GM18508 (cell line): Measurements from ENCODE around the gene TMEM242.

Experiments used
- ATAC-seq: cut with Tn5 transposase; IDR thresholded peaks from one replicate; pipeline ENCODE4 v1.9.1; 2021; ENCODE audit warnings: moderate number of reproducible peaks; ENCODE audit not compliant: insufficient read depth, unreplicated experiment

The TMEM242 gene

DNA sequence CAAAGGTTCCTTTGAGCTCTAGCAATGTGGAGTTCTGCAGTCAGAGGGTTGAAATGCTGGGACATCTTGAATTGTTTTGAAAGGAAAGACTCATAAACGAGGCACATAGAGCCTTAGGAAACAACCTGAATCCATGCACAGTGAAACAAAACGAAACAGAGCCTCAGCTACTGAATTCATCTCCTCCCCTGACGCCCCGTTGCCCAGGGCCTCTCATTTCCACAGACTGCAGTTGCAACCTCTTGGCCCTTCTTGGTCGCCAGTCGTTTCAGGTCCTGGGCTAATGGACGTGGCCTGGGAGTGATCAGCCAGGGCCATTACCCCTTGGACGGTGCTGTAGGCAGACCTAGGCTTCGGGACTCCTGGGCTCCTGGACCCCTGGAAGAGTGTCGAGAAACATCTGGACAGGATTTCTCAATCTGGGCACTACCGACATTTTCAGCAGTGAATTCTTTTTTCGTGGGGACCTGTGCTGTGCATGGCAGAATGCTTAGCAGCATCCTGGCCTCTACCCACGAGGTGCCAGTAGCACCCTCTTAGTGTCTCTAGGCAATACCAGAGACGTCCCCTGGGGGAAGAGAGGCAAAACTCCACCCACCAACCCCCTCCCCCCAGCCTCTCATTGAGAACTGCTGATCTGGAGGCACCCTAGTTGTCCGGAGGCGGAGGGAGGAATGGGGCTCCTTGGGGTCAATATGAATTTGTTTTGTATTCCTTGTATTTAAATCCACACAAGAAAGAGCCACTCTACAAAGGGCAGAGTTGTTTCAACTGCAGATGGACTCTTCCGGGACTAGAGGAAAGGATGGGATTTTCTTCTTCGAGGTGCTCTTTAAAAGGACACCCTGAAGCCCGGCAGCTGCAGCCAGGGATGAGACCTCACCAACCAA is 50.2 kb downstream of the TMEM242 start:
- no peak for ATAC-seq

DNA sequence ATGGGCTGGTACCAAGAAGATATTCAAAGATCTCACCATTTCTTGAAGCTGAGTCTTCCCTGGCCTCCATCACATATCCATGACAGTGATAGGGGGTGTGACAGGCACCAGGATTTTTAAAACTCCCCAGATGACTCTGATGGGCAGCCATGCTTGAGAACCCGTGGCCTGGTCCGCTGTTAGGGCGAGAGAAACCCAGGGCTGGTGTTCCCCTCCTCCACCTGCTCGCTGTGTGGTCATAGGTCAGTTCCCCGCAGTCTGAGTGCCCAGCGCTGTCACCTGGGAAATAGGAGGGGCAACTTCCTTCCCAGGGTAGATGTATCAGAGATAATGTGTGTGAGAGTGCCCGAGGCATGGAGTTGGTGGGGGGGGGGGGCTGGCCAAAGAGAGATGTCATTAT is 50.9 kb downstream of the TMEM242 start:
- no peak for ATAC-seq

DNA sequence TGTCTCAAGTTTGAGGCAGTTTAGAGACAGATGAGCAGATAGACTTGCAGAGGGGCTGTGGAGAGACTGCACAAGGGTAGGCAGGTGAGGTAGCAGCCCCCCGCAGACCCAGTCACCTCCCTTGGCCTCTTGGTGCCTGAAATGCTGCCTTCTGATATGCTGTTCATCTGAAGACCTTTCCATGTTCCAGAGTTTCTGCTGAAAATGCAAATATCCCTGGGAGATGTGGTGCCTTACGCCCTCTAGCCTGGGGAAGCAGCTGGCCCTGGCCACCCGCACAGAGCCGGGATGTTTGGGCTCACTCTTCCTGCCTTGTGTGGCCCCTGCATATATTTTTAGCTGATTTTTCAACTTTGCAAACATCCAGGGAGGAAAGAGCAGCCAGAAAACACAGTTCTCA is 51.4 kb downstream of the TMEM242 start:
- ATAC-seq, result no peak

DNA sequence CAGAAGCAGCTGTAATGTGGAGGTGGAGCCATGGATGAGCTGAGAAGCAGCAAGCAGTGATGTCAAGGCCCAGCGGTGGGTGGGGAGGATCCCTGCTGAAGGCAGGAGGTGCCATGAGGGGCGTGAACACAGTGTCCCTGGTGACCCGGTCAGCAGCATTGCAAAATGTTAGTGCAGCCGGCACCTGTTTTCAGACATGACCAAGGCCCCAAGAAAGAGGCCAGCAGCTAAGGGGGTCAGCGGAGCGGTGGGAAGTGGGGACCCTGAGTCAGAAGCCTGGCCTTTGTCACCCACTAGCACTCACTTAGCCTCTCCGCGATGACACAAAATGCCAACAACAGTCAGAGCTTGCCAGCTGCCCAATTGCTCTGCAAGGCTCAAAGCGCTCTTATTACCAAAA is 51.9 kb downstream of the TMEM242 start:
- ATAC-seq, result no peak

- no peak for ATAC-seq
These were observed 52.4 kb downstream of the TMEM242 start for GRCh38 chr6:157270916-157271315.

- no peak for ATAC-seq
These were observed 53.0 kb downstream of the TMEM242 start for GRCh38 chr6:157270308-157270707.

- ATAC-seq, result no peak
These were observed 54.0 kb downstream of the TMEM242 start for GRCh38 chr6:157269261-157269794.

GRCh38 chr6:157268835-157269234 is 54.5 kb downstream of the TMEM242 start:
- no peak for ATAC-seq

DNA sequence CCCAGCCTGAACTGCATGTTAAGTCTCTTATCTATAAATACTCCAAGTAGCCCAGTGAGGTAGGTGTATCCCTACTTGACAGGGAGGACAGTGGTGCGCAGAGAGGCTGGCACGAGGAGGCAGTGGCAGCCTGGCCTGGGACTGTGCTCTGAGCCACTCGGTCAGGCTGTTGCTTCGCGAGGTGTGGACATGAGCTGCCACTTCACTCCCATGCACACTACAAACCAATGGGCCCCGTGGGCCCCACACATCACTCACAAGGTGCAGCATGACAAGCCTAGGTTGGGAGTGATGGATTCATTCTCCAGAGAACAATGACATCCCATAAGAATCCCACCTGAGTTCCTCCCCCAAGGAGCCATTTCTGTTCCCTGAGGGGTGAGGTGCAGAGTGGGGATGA is 54.9 kb downstream of the TMEM242 start:
- no peak for ATAC-seq

DNA sequence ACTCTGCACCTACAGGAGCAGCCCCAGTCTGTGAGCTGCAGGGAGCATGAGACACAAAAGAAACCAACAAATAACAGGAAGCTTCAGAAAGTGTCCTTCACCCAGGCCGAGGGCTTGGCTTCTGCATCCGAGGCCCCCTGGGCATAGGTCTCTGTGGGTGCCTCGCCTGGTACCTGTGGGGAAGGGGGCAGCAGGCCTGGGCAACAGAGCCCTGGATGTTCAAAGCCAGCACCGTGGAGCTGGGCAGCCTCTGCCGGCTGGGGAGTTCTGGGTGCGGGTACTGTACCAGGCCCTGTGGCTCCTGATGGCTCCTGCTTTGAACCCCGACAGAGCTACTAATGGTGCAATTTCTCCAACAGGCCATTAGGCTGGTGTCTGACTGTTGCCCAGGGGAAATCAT is 55.7 kb downstream of the TMEM242 start:
- ATAC-seq, result no peak

- ATAC-seq, result no peak
These were observed 56.2 kb downstream of the TMEM242 start for GRCh38 chr6:157267109-157267611.

- ATAC-seq, result no peak
These were observed 56.8 kb downstream of the TMEM242 start for GRCh38 chr6:157266274-157267101.

DNA sequence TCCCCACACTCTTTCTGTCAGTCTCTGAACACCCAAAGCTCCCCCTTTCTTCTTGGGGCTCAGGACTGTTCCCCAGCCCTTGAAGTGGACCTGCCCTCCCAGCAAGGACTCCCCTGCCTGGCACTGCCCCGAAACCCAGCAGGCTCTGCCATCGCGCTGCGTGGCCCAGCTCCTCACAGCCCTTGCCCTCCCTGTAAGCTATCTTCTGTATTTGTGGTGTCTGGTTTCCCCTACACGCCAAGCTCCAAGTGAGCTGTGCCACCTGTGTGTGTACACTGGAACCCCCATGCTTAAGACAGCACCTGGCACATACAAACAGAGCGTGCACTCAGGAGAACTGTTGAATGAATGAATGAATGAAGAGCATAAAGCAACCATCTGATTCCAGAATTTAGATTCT is 57.7 kb downstream of the TMEM242 start:
- ATAC-seq, result no peak

GRCh38 chr6:157265186-157265585 is 58.1 kb downstream of the TMEM242 start:
- no peak for ATAC-seq

DNA sequence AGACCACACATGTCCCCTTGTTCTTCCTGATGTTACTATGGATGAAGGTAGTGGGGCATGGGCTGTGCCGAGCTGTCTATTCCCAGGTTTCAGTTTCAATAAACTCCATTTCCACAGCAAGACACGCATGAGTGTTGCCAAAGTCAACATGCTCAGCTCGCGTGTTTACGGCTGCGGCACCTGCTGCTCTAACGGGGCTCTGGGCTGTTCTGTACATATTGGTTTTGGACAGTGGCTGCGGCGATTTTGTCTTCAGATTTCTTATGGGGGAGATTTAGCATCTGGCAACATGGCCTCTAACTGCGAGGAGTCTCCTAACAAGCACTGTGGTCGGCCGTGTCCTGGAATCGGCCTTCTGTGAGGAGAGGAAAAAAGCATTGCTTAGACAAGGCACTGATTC is 58.6 kb downstream of the TMEM242 start:
- ATAC-seq, result no peak

DNA sequence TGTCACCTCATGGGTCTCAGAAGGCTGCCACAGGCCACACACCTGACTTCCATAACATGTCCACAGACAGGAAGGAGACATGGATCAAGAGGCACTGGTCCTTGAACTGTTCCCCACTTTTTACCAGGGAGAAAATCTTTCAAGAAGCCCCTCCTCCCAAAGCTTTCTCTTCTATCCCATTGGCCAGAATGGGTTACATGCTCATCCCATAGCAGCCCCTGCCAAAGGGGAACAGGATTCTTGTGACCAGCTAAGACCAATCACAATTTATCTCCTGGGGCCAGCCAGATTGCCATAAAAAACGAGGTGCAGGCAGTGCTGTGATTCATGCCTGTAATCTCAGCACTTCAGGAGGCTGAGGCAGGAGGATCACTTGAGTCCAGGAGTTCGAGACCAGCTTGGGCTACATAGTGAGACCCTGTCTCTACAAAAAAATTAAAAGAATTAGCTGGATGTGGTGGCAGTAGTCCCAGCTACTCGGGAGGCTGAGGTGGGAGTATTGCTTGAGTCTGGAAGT is 59.4 kb downstream of the TMEM242 start:
- no peak for ATAC-seq

DNA sequence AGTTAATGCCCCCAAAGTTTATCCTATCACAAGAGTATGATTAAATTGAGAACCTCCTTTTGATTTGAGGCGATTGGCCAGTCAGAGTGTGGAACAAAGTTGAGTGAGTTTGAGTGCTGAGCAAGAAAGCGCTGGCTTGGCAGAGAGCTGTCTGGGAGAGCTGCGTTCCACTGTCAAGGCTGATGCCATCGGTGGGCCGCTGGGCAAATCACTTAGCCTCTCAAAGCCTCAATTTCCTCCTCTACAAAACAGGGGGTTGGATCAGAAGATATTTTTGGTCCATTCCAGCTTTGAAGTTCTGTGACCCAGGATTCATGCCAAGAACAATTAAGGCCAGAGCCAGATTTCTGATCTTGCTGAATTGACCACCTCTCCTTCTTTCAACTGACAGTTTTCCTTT is 60.2 kb downstream of the TMEM242 start:
- no peak for ATAC-seq

DNA sequence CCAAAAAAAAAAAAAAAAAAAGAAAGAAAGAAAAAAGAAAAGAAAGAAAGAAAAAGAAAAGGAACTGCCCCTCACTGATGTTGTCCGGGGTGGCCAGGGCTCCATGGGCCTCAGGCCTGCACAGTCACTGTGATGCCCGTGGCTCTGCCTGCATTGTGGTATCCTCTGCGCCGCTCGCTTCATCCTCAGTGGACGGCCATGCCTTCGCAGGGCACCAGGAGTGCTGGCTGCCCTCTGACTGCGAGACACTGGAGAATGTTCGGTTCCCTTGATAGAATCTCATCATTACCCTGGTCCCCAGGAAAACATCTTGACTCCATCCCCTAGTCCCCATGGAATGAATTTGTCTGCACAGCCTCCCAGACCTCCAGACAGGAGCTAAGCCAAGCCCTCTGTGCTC is 61.7 kb downstream of the TMEM242 start:
- no peak for ATAC-seq

GRCh38 chr6:157260735-157261410 is 62.4 kb downstream of the TMEM242 start:
- no peak for ATAC-seq

DNA sequence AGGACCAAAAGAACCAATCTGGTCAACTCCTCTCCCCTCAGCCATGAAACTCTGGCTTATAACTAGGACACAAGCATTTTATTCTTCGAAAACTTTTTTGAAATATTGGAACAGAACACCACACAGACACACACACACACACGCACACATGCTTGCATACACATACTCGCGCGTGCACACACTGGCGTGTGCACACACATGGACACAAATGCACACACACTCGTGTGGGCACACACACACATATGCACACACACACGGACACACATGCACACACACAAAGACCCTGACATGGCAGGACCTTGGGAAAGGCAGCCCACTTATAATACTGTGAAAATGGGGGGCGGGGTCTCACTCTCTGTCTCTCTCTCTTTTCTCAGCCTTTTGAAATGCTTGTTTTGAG is 63.9 kb downstream of the TMEM242 start:
- no peak for ATAC-seq
